Omental fat pad (tissue), 4 donors: Measurements from ENCODE around the gene DCDC2C. TPM values are rescaled to one million over a fixed set of nuclear protein-coding genes. Genes with fewer than 3 reads are reported as not detected.

Source experiments
- ATAC-seq: fragments of 150-250 bp; one replicate; pipeline ENCODE4 v1.9.1; 2016; ENCODE audit warnings: mild to moderate bottlenecking, moderate library complexity; ENCODE audit not compliant: low FRiP score
- DNase-seq: peaks from one replicate; pipeline ENCODE4 v3.0.0-alpha.2; 2019; ENCODE audit warnings: low spot score
- total RNA-seq, 4 donors: library from RNA; depleted of rRNA; stranded (reverse); fragments of >200 nt; gene quantifications; one replicate each; pipeline ENCODE4 v1.1.0, GENCODE V29; 2016
- TF ChIP-seq, protein P1 (sequence below), 3 donors: fragments of 450-650 bp; IDR thresholded peaks; one replicate each; pipeline ENCODE4 v1.5.1; 2016 to 2017; ENCODE audit warnings: antibody characterized with exemption in 3 of 3, mild to moderate bottlenecking in 3 of 3, moderate library complexity in 2 of 3

The DCDC2C gene
- total RNA-seq, 4 donors from 2014 or later, result 0.31 to 1.4 TPM; not detected in 2

DNA sequence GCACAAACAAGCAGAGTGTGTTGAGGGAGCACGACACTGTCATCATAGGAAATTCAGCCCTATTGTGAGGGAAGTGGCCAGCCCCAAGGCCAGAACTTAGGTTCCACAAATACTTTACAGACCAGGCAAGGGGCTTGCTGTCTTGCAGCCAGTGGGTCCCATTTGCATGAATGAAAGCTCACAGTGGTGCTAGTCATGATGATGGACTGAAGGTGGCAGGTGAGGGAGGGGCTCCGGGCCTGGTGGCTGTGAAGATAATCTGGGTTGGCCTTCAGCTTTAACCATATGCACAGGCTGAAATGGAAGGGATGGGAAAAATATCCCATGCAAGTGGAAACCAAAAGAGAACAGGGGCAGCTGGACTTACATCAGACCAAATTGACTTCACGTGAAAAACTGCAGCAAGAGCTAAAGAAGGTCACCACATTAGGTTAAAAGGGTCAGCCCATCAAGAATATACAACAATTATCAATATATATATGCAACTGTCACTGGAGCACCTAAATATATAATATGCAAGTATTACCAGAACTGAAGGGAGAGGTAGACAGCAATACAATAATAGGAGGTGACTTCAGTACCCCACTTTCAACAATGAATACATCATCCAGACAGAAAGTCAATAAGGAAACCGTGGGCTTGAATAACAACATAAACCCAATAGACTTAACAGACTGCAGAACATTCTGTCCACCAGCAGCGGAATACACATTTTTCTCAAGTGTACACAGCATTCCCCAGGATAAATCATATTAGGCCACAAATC is 39.6 kb downstream of the DCDC2C start:
- TF ChIP-seq, protein P1, sequence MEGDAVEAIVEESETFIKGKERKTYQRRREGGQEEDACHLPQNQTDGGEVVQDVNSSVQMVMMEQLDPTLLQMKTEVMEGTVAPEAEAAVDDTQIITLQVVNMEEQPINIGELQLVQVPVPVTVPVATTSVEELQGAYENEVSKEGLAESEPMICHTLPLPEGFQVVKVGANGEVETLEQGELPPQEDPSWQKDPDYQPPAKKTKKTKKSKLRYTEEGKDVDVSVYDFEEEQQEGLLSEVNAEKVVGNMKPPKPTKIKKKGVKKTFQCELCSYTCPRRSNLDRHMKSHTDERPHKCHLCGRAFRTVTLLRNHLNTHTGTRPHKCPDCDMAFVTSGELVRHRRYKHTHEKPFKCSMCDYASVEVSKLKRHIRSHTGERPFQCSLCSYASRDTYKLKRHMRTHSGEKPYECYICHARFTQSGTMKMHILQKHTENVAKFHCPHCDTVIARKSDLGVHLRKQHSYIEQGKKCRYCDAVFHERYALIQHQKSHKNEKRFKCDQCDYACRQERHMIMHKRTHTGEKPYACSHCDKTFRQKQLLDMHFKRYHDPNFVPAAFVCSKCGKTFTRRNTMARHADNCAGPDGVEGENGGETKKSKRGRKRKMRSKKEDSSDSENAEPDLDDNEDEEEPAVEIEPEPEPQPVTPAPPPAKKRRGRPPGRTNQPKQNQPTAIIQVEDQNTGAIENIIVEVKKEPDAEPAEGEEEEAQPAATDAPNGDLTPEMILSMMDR (IDR thresholded peaks at IDR 0.05), result no peak
- ATAC-seq (no peak), DNase-seq (no peak)

DNA sequence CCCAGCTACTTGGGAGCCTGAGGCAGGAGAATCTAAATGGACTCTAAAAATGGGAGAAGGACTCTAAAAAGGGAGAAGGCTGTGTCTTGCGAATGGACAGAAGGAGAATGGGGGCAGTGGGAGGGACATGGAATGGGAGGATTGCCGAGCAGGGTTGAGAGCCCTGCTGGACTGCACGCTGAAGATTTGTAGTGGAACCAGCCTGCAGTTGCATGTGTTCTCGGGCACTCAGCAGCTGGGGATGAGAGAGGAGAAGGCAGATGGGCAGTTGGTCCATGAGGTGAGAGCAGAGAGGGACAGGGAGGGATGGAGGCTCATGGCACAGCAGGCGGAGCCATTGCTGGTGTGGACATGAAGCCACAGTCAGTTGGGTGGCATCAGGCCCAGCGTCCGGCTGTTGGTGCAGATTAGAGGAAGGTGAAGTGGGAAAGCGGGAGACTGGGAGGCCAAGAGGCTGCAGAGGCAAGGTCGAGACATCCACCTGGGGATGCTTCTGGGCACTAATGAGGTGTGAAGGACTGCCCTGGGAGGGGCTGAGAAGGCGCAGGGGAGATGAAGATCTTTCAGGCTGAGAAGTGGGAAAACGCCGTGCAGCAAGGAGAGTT is 40.7 kb downstream of the DCDC2C start:
- TF ChIP-seq, protein P1 (IDR thresholded peaks at IDR 0.05), result no peak
- ATAC-seq (no peak), DNase-seq (no peak)

DNA sequence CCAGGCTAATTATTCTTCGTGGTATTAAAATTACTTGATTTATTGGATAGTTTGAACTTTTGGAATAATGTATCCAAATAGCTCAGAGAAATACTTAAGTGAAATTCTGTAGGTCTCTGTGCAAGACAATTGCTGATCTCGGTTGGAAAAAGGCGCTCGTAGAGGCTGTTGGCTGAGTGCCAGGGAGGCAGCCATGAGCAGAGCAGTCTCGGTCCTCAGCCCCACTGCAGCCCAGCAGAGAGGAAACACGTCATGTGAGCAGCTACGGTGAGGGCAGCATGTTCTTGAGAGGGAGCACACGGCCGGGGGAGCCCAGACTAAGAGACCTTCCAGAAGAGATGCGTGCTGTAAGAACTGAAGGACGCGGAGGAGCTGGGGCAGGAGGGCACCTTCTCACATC is 42.5 kb downstream of the DCDC2C start:
- ATAC-seq, result no peak
- TF ChIP-seq, protein P1 (IDR thresholded peaks at IDR 0.05), result no peak
- no peak for DNase-seq

DNA sequence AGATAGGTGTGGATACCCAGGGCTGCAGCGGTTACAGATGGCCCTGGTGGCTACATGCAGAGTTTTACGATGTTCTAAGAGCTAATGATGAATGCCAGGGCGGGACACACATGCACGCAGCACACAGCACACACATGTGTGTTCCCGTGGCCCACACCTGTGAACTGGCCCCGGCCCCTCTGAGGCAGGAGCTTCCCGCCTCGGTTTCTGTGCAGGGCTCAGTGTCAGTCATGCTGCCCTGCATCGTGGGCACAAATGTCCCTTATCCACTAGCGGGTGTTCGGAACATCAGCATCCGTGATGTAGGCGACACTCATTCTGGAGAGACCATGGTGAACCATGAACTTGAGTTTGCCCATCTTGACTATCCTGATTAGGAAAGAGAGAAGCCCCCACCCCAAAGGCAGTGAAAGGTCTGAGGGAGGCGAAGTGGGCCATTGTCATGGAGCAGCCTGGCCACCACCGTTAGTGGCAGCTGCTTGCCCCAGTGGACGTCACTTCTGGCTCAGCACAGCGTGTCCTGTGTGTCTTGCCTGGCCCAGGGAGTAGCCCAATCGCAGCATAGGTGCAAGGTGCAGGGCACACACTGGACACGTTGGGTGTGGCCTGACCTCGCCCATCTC is 43.8 kb downstream of the DCDC2C start:
- no peak for DNase-seq
- TF ChIP-seq, protein P1 (IDR thresholded peaks at IDR 0.05), result no peak
- no peak for ATAC-seq

DNA sequence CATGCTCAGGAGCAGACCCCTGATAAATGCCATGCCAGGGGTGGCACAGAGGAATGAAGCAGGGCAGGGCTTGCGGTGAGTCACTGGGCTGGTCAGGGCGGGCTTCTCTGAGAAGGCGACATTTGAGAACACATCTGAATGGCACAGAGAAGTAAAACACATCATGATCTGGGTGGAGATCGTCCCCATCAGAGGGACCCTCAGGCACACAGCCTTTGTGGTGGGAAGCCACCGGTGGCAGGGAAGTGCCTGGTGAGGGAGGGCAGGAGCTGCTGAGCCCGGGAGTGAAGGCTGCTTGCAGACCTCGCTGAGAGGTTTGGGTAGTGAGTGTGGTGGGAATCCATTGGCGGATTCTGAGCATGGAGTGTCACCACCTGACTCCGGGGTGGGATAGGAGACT is 44.5 kb downstream of the DCDC2C start:
- DNase-seq (no peak), ATAC-seq (no peak)
- TF ChIP-seq, protein P1 (IDR thresholded peaks at IDR 0.05), result no peak

DNA sequence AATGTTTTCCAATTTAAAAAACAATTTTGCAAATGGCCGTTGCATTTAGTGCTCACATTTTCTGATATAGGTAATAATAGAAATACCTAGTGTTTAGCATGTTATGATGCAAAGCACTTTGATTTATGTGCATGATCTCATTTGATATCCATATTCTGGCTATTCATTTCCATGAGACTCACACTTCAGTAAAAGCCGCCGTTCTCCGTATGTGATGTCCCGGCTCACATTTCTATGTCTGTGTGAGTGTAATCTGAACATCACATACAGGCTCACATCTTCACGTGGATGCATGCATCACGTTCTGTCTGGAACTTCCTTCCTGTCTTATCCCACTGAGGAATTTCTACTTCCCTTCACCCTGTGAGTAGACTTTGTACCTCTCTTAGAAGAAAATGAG is 45.8 kb downstream of the DCDC2C start:
- TF ChIP-seq, protein P1 (IDR thresholded peaks at IDR 0.05), result no peak
- DNase-seq (no peak), ATAC-seq (no peak)
